Mammary epithelial cell (primary cell): ENCODE results near the gene SLC22A25.

ENCODE experiments used
- CTCF ChIP-seq, 2 donors: IDR thresholded peaks in 1 of 2; conservative IDR thresholded peaks in 1 of 2; 2 replicates each; pipeline ENCODE4 v1.5.1; 2011 to 2012; ENCODE audit warnings: inconsistent platforms in 2 of 2, low read length in 2 of 2, mild to moderate bottlenecking in 2 of 2, control low read depth in 1 of 2, low read depth in 1 of 2; ENCODE audit not compliant: insufficient read depth in 1 of 2; ENCODE audit errors: extremely low read depth in 1 of 2
- EZH2 ChIP-seq: IDR thresholded peaks from 2 replicates; pipeline ENCODE4 v1.6.1; 2012; ENCODE audit warnings: low read length, inconsistent platforms, borderline replicate concordance

DNA sequence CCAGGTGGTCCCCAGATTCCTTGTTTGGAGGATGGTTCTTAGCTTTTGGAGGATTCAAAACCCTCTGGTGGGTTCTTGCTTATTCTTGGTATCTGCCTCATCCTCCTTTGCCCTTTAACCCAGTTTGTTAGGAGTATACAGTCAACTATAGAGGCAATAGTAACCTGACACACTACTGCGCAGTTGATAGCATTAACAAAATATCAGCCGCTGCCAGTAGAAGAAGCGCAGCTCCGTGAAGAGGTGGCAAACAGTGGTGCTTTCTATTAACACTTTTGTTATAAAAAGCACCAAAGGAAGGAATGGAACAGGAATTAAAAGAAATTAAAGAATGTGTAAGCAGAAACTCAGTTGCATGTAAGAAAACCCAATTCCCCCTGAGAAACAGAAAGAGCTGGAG, 29.3 kb downstream of the SLC22A25 start:
- no peak for TF ChIP-seq CTCF (conservative IDR thresholded peaks at IDR 0.05 in 1 of 2, IDR thresholded peaks at IDR 0.05 in 1 of 2; ENCODE audit: extremely low read depth in 1 of 2, insufficient read depth in 1 of 2, low read depth in 1 of 2, low read length in 2 of 2)
- TF ChIP-seq EZH2, result no peak
